DND-41 (cell line): ENCODE measurements around the gene B4GALT4.

Source experiments
- CTCF ChIP-seq: IDR thresholded peaks from 2 replicates; pipeline ENCODE4 v1.5.1; 2012; ENCODE audit warnings: borderline replicate concordance, low read length, moderate library complexity, mild to moderate bottlenecking; ENCODE audit not compliant: poor library complexity, severe bottlenecking; ENCODE audit errors: extremely low read depth
- EZH2 ChIP-seq: IDR thresholded peaks from 3 replicates; pipeline ENCODE4 v1.6.1; 2012; ENCODE audit warnings: borderline replicate concordance, low read depth, mild to moderate bottlenecking, moderate library complexity, low read length, inconsistent platforms; ENCODE audit not compliant: severe bottlenecking

- TF ChIP-seq CTCF (no peak), EZH2 (no peak)
Observed at GRCh38 chr3:119206611-119207511, 33.8 kb downstream of the B4GALT4 start.
